Measurements from ENCODE around the gene C9orf78. TPM values are rescaled to one million over a fixed set of nuclear protein-coding genes. Genes with fewer than 3 reads are reported as not detected.
A peak's percentile ranks its signal among the peaks of the same experiment; 100 is the strongest.

C9orf78 gene
- total RNA-seq, 2 experiments from 2014 or later, result 44.5 to 51.7 TPM

GRCh38 chr9:129871046-129871445 is 36.0 kb upstream of the C9orf78 start:
- Mint-ChIP-seq H3K36me3 (ENCODE audit: low read depth) (peaks cover 50% of the 10 kb centered on the region), H3K27ac (peak overlapping the region; percentile 94), H3K27me3 (no peaks in the 10 kb centered on the region), H3K9me3 (no peaks in the 10 kb centered on the region), H3K4me3 (no peak overlapping the region), H3K4me1 (ENCODE audit: low read depth) (peaks cover 58% of the 10 kb centered on the region)
- no peak for TF ChIP-seq CTCF (IDR thresholded peaks at IDR 0.05)
- ChIA-PET CTCF (no interaction called here), POLR2A (interaction anchor here (4.1 to 7.6 kb wide), 2 partner anchors 7 to 15 kb away, joined by 31 to 114 read pairs; no protein-coding TSS in a partner anchor)
- intact Hi-C loops (cut with micrococcal nuclease), result no loop called here
- ATAC-seq, result no peak
- no peak for DNase-seq

GRCh38 chr9:129869585-129870501 is 34.8 kb upstream of the C9orf78 start:
- no peak for TF ChIP-seq CTCF (IDR thresholded peaks at IDR 0.05)
- H3K4me1 Mint-ChIP-seq (ENCODE audit: low read depth), result peaks cover 69% of the 10 kb centered on the region
- DNase-seq (no peak), ATAC-seq (no peak)
- no peaks in the 10 kb centered on the region for H3K27me3 Mint-ChIP-seq
- ChIA-PET POLR2A (interaction anchor here (0.5 to 7.6 kb wide), 12 partner anchors 8 to 165 kb away, joined by 3 to 114 read pairs (median 4); partner anchors contain the start of genes C9orf78, TOR1A and USP20), CTCF (interaction anchor here (1.3 to 1.9 kb wide), 3 partner anchors 8 to 21 kb away, joined by 3 to 8 read pairs (median 4); no protein-coding TSS in a partner anchor)
- peaks cover 60% of the 10 kb centered on the region for H3K36me3 Mint-ChIP-seq (ENCODE audit: low read depth)
- peak overlapping the region; percentile 69 for H3K4me3 Mint-ChIP-seq
- H3K27ac Mint-ChIP-seq, result peak overlapping the region; percentile 94
- intact Hi-C loops (cut with micrococcal nuclease), result no loop called here
- no peaks in the 10 kb centered on the region for H3K9me3 Mint-ChIP-seq

DNA sequence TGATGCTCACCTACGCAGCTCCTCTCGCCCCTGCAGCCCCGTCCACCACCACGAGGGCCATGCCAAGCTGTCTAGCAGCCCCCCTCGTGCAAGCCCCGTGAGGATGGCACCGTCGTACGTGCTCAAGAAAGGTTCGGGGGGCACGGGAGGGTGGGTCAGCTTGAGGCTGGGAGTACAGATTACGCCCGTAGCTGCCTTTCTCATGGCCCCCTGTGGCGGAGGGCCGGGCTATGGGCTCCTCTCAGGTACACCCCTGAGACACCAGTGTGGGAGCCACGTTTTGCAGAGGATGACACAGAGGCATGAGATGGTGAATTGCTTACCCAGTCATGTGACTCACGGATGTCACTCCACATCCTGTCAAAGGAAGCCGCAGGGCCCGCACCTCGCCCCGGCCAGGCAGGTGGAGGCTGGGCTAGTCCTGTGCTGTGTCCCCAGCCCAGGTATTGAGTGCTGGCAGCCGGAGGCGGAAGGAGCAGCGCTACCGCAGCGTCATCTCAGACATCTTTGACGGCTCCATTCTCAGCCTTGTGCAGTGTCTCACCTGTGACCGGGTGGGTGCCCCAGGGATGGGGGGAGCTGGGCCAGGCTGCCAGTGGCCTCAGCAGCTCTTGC is 33.9 kb upstream of the C9orf78 start:
- CTCF ChIA-PET, result interaction anchor here (1.1 to 1.9 kb wide), 4 partner anchors 9 to 34 kb away, joined by 3 to 8 read pairs (median 4); partner anchors contain the start of genes C9orf78 and USP20
- TF ChIP-seq CTCF (IDR thresholded peaks at IDR 0.05), result peak; percentile 22

DNA sequence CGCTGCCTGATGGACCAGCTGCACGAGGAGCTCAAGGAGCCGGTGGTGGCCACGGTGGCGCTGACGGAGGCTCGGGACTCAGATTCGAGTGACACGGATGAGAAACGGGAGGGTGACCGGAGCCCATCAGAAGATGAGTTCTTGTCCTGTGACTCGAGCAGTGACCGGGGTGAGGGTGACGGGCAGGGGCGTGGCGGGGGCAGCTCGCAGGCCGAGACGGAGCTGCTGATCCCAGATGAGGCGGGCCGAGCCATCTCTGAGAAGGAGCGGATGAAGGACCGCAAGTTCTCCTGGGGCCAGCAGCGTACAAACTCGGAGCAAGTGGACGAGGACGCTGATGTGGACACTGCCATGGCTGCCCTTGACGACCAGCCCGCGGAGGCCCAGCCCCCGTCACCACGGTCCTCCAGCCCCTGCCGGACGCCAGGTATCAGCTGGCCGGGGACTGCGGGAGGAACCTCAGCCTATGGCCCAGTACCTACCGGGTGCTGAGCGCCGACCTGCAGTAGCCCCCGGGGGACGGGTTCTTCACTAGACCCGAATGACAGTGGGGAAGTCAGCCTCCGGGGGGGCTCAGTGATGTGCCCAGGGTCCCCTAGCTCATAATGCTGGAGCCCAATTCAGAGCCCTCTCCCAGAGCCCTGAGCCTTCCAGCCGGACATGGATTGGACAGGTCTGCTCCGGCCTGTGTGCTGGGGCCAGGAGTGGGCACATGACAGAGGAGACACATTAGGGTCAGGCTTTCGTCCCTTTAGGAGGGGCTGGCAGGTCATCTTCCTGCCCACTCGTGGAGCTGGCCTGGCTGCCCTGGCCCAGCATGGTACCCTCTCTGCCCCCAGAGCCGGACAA is 33.2 kb upstream of the C9orf78 start:
- peak overlapping the region; percentile 94 for H3K27ac Mint-ChIP-seq
- DNase-seq, result no peak
- intact Hi-C loops (cut with micrococcal nuclease), result no loop called here
- ATAC-seq, result no peak
- ChIA-PET CTCF (interaction anchor here (0.9 to 1.9 kb wide), 8 partner anchors 8 to 33 kb away, joined by 3 to 8 read pairs (median 4); partner anchors contain the start of genes C9orf78 and USP20), POLR2A (interaction anchor here (0.6 to 7.6 kb wide), 18 partner anchors 8 to 185 kb away, joined by 3 to 114 read pairs (median 4); partner anchors contain the start of genes C9orf78, TOR1B and USP20)
- H3K9me3 Mint-ChIP-seq, result no peaks in the 10 kb centered on the region
- H3K27me3 Mint-ChIP-seq, result no peaks in the 10 kb centered on the region
- peak overlapping the region; percentile 69 for H3K4me3 Mint-ChIP-seq
- H3K4me1 Mint-ChIP-seq (ENCODE audit: low read depth), result peaks cover 76% of the 10 kb centered on the region
- peaks cover 61% of the 10 kb centered on the region for H3K36me3 Mint-ChIP-seq (ENCODE audit: low read depth)
- TF ChIP-seq CTCF (IDR thresholded peaks at IDR 0.05), result no peak

More for the DNA sequence above, 33.9 kb upstream of the C9orf78 start:
- Mint-ChIP-seq H3K9me3 (no peaks in the 10 kb centered on the region), H3K4me1 (ENCODE audit: low read depth) (peaks cover 72% of the 10 kb centered on the region), H3K4me3 (peak overlapping the region; percentile 69), H3K36me3 (ENCODE audit: low read depth) (peaks cover 59% of the 10 kb centered on the region), H3K27ac (peak overlapping the region; percentile 94), H3K27me3 (no peaks in the 10 kb centered on the region)
- ATAC-seq (peak; percentile 81), DNase-seq (peak; percentile 93)
- POLR2A ChIA-PET, result interaction anchor here (0.6 to 7.6 kb wide), 19 partner anchors 8 to 184 kb away, joined by 3 to 114 read pairs (median 4); partner anchors contain the start of genes C9orf78, TOR1A, TOR1B and USP20
- intact Hi-C loops (cut with micrococcal nuclease), result no loop called here
